Measurements from ENCODE around the gene TMCC1.
A peak's percentile ranks its signal among the peaks of the same experiment; 100 is the strongest.

TMCC1 gene

GRCh38 chr3:129606636-129607390 is 286.7 kb downstream of the TMCC1 start, which contains the start of gene PLXND1:
Gene PLXND1, minus strand, starts transcription at chr3:129606676. Its CDS starts 37 bp downstream, at chr3:129606639.
- peak; percentile 79 for DNase-seq (ENCODE audit: low read depth)
- H3K36me3 ChIP-seq (ENCODE audit: control insufficient read depth, insufficient read depth, low read length, severe bottlenecking): no peaks in the 10 kb centered on the region
- H3K4me1 ChIP-seq (ENCODE audit: control insufficient read depth, insufficient read depth, low read length): peaks cover 50% of the 10 kb centered on the region
- peak within 1 kb of the TSS; percentile 97 for H3K9ac ChIP-seq (ENCODE audit: low read length)
- H3K27me3 ChIP-seq (replicated peaks; ENCODE audit: control insufficient read depth, insufficient read depth, low read length): no peaks in the 10 kb centered on the region
- H3K9me3 ChIP-seq (ENCODE audit: control insufficient read depth, low read length): no peaks in the 10 kb centered on the region
- peak within 1 kb of the TSS; percentile 96 for H3K4me3 ChIP-seq (ENCODE audit: low read length)

- Histone ChIP-seq H3K4me3 (ENCODE audit: low read length) (peak overlapping the region; percentile 96), H3K9me3 (ENCODE audit: control insufficient read depth, low read length) (no peaks in the 10 kb centered on the region), H3K4me1 (ENCODE audit: control insufficient read depth, insufficient read depth, low read length) (peaks cover 51% of the 10 kb centered on the region), H3K27me3 (replicated peaks; ENCODE audit: control insufficient read depth, insufficient read depth, low read length) (no peaks in the 10 kb centered on the region), H3K36me3 (ENCODE audit: control insufficient read depth, insufficient read depth, low read length, severe bottlenecking) (no peaks in the 10 kb centered on the region), H3K9ac (ENCODE audit: low read length) (peak overlapping the region; percentile 97)
- DNase-seq (ENCODE audit: low read depth): peak; percentile 72
Observed at GRCh38 chr3:129605922-129606635, 287.4 kb downstream of the TMCC1 start.

GRCh38 chr3:129605203-129605921 is 288.1 kb downstream of the TMCC1 start:
- Histone ChIP-seq H3K9me3 (ENCODE audit: control insufficient read depth, low read length) (no peaks in the 10 kb centered on the region), H3K4me3 (ENCODE audit: low read length) (peak overlapping the region; percentile 96), H3K36me3 (ENCODE audit: control insufficient read depth, insufficient read depth, low read length, severe bottlenecking) (peaks cover 4% of the 10 kb centered on the region), H3K27me3 (replicated peaks; ENCODE audit: control insufficient read depth, insufficient read depth, low read length) (no peaks in the 10 kb centered on the region), H3K9ac (ENCODE audit: low read length) (peak overlapping the region; percentile 97), H3K4me1 (ENCODE audit: control insufficient read depth, insufficient read depth, low read length) (peaks cover 58% of the 10 kb centered on the region)
- peak; percentile 75 for DNase-seq (ENCODE audit: low read depth)

GRCh38 chr3:129604767-129605166 is 288.7 kb downstream of the TMCC1 start:
- DNase-seq (ENCODE audit: low read depth): no peak
- Histone ChIP-seq H3K9me3 (ENCODE audit: control insufficient read depth, low read length) (no peaks in the 10 kb centered on the region), H3K36me3 (ENCODE audit: control insufficient read depth, insufficient read depth, low read length, severe bottlenecking) (peaks cover 4% of the 10 kb centered on the region), H3K4me3 (ENCODE audit: low read length) (peak overlapping the region; percentile 96), H3K4me1 (ENCODE audit: control insufficient read depth, insufficient read depth, low read length) (peaks cover 64% of the 10 kb centered on the region), H3K27me3 (replicated peaks; ENCODE audit: control insufficient read depth, insufficient read depth, low read length) (no peaks in the 10 kb centered on the region), H3K9ac (ENCODE audit: low read length) (peak overlapping the region; percentile 97)

GRCh38 chr3:129603991-129604749 is 289.3 kb downstream of the TMCC1 start:
- DNase-seq (ENCODE audit: low read depth): no peak
- Histone ChIP-seq H3K4me1 (ENCODE audit: control insufficient read depth, insufficient read depth, low read length) (peaks cover 70% of the 10 kb centered on the region), H3K9me3 (ENCODE audit: control insufficient read depth, low read length) (no peaks in the 10 kb centered on the region), H3K4me3 (ENCODE audit: low read length) (peak overlapping the region; percentile 96), H3K9ac (ENCODE audit: low read length) (peak overlapping the region; percentile 97), H3K27me3 (replicated peaks; ENCODE audit: control insufficient read depth, insufficient read depth, low read length) (no peaks in the 10 kb centered on the region), H3K36me3 (ENCODE audit: control insufficient read depth, insufficient read depth, low read length, severe bottlenecking) (peaks cover 4% of the 10 kb centered on the region)

GRCh38 chr3:129603561-129603942 is 290.0 kb downstream of the TMCC1 start:
- H3K27me3 ChIP-seq (replicated peaks; ENCODE audit: control insufficient read depth, insufficient read depth, low read length): no peaks in the 10 kb centered on the region
- peak overlapping the region; percentile 96 for H3K4me3 ChIP-seq (ENCODE audit: low read length)
- no peaks in the 10 kb centered on the region for H3K9me3 ChIP-seq (ENCODE audit: control insufficient read depth, low read length)

GRCh38 chr3:129602730-129603560 is 290.6 kb downstream of the TMCC1 start:
- DNase-seq (ENCODE audit: low read depth): peak; percentile 96
- Histone ChIP-seq H3K9ac (ENCODE audit: low read length) (peak overlapping the region; percentile 97), H3K36me3 (ENCODE audit: control insufficient read depth, insufficient read depth, low read length, severe bottlenecking) (peaks cover 4% of the 10 kb centered on the region), H3K9me3 (ENCODE audit: control insufficient read depth, low read length) (no peaks in the 10 kb centered on the region), H3K4me1 (ENCODE audit: control insufficient read depth, insufficient read depth, low read length) (peaks cover 73% of the 10 kb centered on the region), H3K4me3 (ENCODE audit: low read length) (peak overlapping the region; percentile 96), H3K27me3 (replicated peaks; ENCODE audit: control insufficient read depth, insufficient read depth, low read length) (no peaks in the 10 kb centered on the region)

More at GRCh38 chr3:129603561-129603942, 290.0 kb downstream of the TMCC1 start:
- DNase-seq (ENCODE audit: low read depth): peak; percentile 47
- Histone ChIP-seq H3K4me1 (ENCODE audit: control insufficient read depth, insufficient read depth, low read length) (peaks cover 73% of the 10 kb centered on the region), H3K36me3 (ENCODE audit: control insufficient read depth, insufficient read depth, low read length, severe bottlenecking) (peaks cover 4% of the 10 kb centered on the region), H3K9ac (ENCODE audit: low read length) (peak overlapping the region; percentile 97)

GRCh38 chr3:129602309-129602708 is 291.2 kb downstream of the TMCC1 start:
- Histone ChIP-seq H3K9ac (ENCODE audit: low read length) (peak overlapping the region; percentile 97), H3K36me3 (ENCODE audit: control insufficient read depth, insufficient read depth, low read length, severe bottlenecking) (peaks cover 4% of the 10 kb centered on the region), H3K27me3 (replicated peaks; ENCODE audit: control insufficient read depth, insufficient read depth, low read length) (no peaks in the 10 kb centered on the region), H3K4me1 (ENCODE audit: control insufficient read depth, insufficient read depth, low read length) (peaks cover 73% of the 10 kb centered on the region), H3K4me3 (ENCODE audit: low read length) (peak overlapping the region; percentile 96), H3K9me3 (ENCODE audit: control insufficient read depth, low read length) (no peaks in the 10 kb centered on the region)
- no peak for DNase-seq (ENCODE audit: low read depth)

- Histone ChIP-seq H3K4me3 (ENCODE audit: low read length) (peak overlapping the region; percentile 96), H3K4me1 (ENCODE audit: control insufficient read depth, insufficient read depth, low read length) (peaks cover 77% of the 10 kb centered on the region)
Observed at GRCh38 chr3:129601713-129602112, 291.8 kb downstream of the TMCC1 start.

GRCh38 chr3:129600348-129600747 is 293.2 kb downstream of the TMCC1 start:
- Histone ChIP-seq H3K36me3 (ENCODE audit: control insufficient read depth, insufficient read depth, low read length, severe bottlenecking) (peaks cover 4% of the 10 kb centered on the region), H3K9me3 (ENCODE audit: control insufficient read depth, low read length) (no peaks in the 10 kb centered on the region), H3K4me1 (ENCODE audit: control insufficient read depth, insufficient read depth, low read length) (peaks cover 90% of the 10 kb centered on the region), H3K9ac (ENCODE audit: low read length) (peak overlapping the region; percentile 87), H3K4me3 (ENCODE audit: low read length) (peak overlapping the region; percentile 46), H3K27me3 (replicated peaks; ENCODE audit: control insufficient read depth, insufficient read depth, low read length) (no peaks in the 10 kb centered on the region)
- DNase-seq (ENCODE audit: low read depth): no peak

More at GRCh38 chr3:129601713-129602112, 291.8 kb downstream of the TMCC1 start:
- DNase-seq (ENCODE audit: low read depth): no peak
- Histone ChIP-seq H3K9me3 (ENCODE audit: control insufficient read depth, low read length) (no peaks in the 10 kb centered on the region), H3K9ac (ENCODE audit: low read length) (peak overlapping the region; percentile 97), H3K36me3 (ENCODE audit: control insufficient read depth, insufficient read depth, low read length, severe bottlenecking) (peaks cover 4% of the 10 kb centered on the region), H3K27me3 (replicated peaks; ENCODE audit: control insufficient read depth, insufficient read depth, low read length) (no peaks in the 10 kb centered on the region)

Measured in adipocyte (in vitro differentiated cells).